ENCODE data around the gene DLG2.

Gene DLG2

GRCh38 chr11:83921447-83922192 lies 1705.5 kb downstream of the DLG2 start:
- no peak for TF ChIP-seq EZH2phosphoT487 (IDR thresholded peaks at IDR 0.05; ENCODE audit: low read length)
- TF ChIP-seq EZH2 (optimal IDR thresholded peaks at IDR 0.05; ENCODE audit: low read depth, low read length) = no peak
- TF ChIP-seq, protein P1, sequence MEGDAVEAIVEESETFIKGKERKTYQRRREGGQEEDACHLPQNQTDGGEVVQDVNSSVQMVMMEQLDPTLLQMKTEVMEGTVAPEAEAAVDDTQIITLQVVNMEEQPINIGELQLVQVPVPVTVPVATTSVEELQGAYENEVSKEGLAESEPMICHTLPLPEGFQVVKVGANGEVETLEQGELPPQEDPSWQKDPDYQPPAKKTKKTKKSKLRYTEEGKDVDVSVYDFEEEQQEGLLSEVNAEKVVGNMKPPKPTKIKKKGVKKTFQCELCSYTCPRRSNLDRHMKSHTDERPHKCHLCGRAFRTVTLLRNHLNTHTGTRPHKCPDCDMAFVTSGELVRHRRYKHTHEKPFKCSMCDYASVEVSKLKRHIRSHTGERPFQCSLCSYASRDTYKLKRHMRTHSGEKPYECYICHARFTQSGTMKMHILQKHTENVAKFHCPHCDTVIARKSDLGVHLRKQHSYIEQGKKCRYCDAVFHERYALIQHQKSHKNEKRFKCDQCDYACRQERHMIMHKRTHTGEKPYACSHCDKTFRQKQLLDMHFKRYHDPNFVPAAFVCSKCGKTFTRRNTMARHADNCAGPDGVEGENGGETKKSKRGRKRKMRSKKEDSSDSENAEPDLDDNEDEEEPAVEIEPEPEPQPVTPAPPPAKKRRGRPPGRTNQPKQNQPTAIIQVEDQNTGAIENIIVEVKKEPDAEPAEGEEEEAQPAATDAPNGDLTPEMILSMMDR (IDR thresholded peaks at IDR 0.05; ENCODE audit: low read length) = no peak
- no peaks in the 10 kb centered on the region for H3K27me3 ChIP-seq (replicated peaks; ENCODE audit: insufficient read depth, low read length)
- no peaks in the 10 kb centered on the region for H3K4me1 ChIP-seq (ENCODE audit: low read length)
- H4K20me1 ChIP-seq (ENCODE audit: insufficient read depth, low read length) = no peaks in the 10 kb centered on the region
- DNase-seq = no peak
- no peaks in the 10 kb centered on the region for H3F3A ChIP-seq (ENCODE audit: insufficient read depth, low read length)
- H3K9me2 ChIP-seq (replicated peaks; ENCODE audit: insufficient read depth, low read length) = no peaks in the 10 kb centered on the region
- H3K4me3 ChIP-seq (ENCODE audit: low read length) = no peak overlapping the region
- no peaks in the 10 kb centered on the region for H3K79me2 ChIP-seq (ENCODE audit: low read length)
- H3K27ac ChIP-seq (ENCODE audit: low read length) = no peak overlapping the region
- no peaks in the 10 kb centered on the region for H3K36me3 ChIP-seq (replicated peaks; ENCODE audit: insufficient read depth, low read length)
- no peaks in the 10 kb centered on the region for H3K9me3 ChIP-seq (replicated peaks; ENCODE audit: insufficient read depth, low read length)
- H3K4me2 ChIP-seq (ENCODE audit: low read depth, low read length) = no peak overlapping the region
- H2AFZ ChIP-seq (ENCODE audit: low read length) = no peak overlapping the region
- no peak overlapping the region for H3K9ac ChIP-seq (ENCODE audit: low read length)

- Histone ChIP-seq H3K4me1 (ENCODE audit: low read length) (no peaks in the 10 kb centered on the region), H2AFZ (ENCODE audit: low read length) (no peak overlapping the region), H3K4me3 (ENCODE audit: low read length) (no peak overlapping the region), H3K9me3 (replicated peaks; ENCODE audit: insufficient read depth, low read length) (no peaks in the 10 kb centered on the region), H3K27me3 (replicated peaks; ENCODE audit: insufficient read depth, low read length) (no peaks in the 10 kb centered on the region), H3K79me2 (ENCODE audit: low read length) (no peaks in the 10 kb centered on the region), H3K36me3 (replicated peaks; ENCODE audit: insufficient read depth, low read length) (no peaks in the 10 kb centered on the region), H4K20me1 (ENCODE audit: insufficient read depth, low read length) (no peaks in the 10 kb centered on the region), H3K27ac (ENCODE audit: low read length) (no peak overlapping the region), H3F3A (ENCODE audit: insufficient read depth, low read length) (no peaks in the 10 kb centered on the region), H3K9ac (ENCODE audit: low read length) (no peak overlapping the region), H3K9me2 (replicated peaks; ENCODE audit: insufficient read depth, low read length) (no peaks in the 10 kb centered on the region), H3K4me2 (ENCODE audit: low read depth, low read length) (no peak overlapping the region)
- no peak for DNase-seq
- TF ChIP-seq, protein P1 (IDR thresholded peaks at IDR 0.05; ENCODE audit: low read length) = no peak
- TF ChIP-seq EZH2phosphoT487 (IDR thresholded peaks at IDR 0.05; ENCODE audit: low read length) = no peak
- TF ChIP-seq EZH2 (optimal IDR thresholded peaks at IDR 0.05; ENCODE audit: low read depth, low read length) = no peak
Measured at GRCh38 chr11:83918476-83918875, 1708.7 kb downstream of the DLG2 start.

- no peak overlapping the region for H3K27ac ChIP-seq (ENCODE audit: low read length)
- no peaks in the 10 kb centered on the region; the same call in 1 of the 2 replicates for H4K20me1 ChIP-seq (ENCODE audit: insufficient read depth, low read length)
- TF ChIP-seq, protein P1 (IDR thresholded peaks at IDR 0.05; ENCODE audit: low read length) = no peak
- TF ChIP-seq EZH2 (optimal IDR thresholded peaks at IDR 0.05; ENCODE audit: low read depth, low read length) (no peak), EZH2phosphoT487 (IDR thresholded peaks at IDR 0.05; ENCODE audit: low read length) (no peak)
- no peaks in the 10 kb centered on the region for H3K79me2 ChIP-seq (ENCODE audit: low read length)
- H3K36me3 ChIP-seq (replicated peaks; ENCODE audit: insufficient read depth, low read length) = no peaks in the 10 kb centered on the region
- H3F3A ChIP-seq (ENCODE audit: insufficient read depth, low read length) = no peaks in the 10 kb centered on the region
- no peak for DNase-seq
- no peak overlapping the region for H3K9ac ChIP-seq (ENCODE audit: low read length)
- H3K27me3 ChIP-seq (replicated peaks; ENCODE audit: insufficient read depth, low read length) = no peaks in the 10 kb centered on the region
- H3K9me2 ChIP-seq (replicated peaks; ENCODE audit: insufficient read depth, low read length) = no peaks in the 10 kb centered on the region
- H2AFZ ChIP-seq (ENCODE audit: low read length) = no peak overlapping the region
- no peaks in the 10 kb centered on the region for H3K9me3 ChIP-seq (replicated peaks; ENCODE audit: insufficient read depth, low read length)
- H3K4me2 ChIP-seq (ENCODE audit: low read depth, low read length) = no peak overlapping the region
- H3K4me1 ChIP-seq (ENCODE audit: low read length) = no peaks in the 10 kb centered on the region
- H3K4me3 ChIP-seq (ENCODE audit: low read length) = no peak overlapping the region
Measured at GRCh38 chr11:83914995-83915394, 1712.1 kb downstream of the DLG2 start.

All from MM.1S (cell line).